ENCODE data around the gene SULT6B1.

SULT6B1 gene

DNA sequence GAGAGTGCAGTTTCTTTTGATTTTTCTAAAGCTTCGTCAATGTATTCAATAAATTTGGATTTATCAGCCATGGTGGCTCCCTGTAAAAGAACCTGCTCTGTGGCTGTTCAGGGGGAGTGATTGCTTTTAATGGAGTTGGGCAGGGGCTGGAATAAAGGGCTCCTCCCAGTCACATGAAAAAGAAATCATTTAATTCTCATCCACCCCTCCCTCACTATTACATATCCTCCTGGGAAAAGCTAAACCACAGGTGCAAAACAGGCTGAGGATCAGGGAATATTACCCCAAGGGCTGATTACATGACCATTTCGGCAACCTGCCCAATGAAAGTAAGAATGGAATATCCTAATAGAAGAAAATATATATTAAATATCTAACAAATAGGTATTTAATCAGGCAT lies at the start of gene SULT6B1:
SULT6B1 (minus strand) TSS at position 101 of the 400 bp plus-strand sequence; CDS start at position 71, 30 bp downstream.
- Histone ChIP-seq H3K9me3 (ENCODE audit: severe bottlenecking) (no peaks in the 10 kb centered on the region), H3K36me3 (ENCODE audit: low read depth) (no peaks in the 10 kb centered on the region), H3K4me3 (ENCODE audit: severe bottlenecking) (no peak within 1 kb of the TSS), H3K4me1 (ENCODE audit: insufficient read depth, poor library complexity, severe bottlenecking) (peaks cover 10% of the 10 kb centered on the region), H3K27ac (ENCODE audit: poor library complexity, severe bottlenecking) (no peak within 1 kb of the TSS), H3K27me3 (ENCODE audit: insufficient read depth, poor library complexity, severe bottlenecking) (no peaks in the 10 kb centered on the region)
- TF ChIP-seq CTCF (IDR thresholded peaks at IDR 0.05; ENCODE audit: poor library complexity, severe bottlenecking), result no peak
- ATAC-seq (ENCODE audit: low read depth) (no peak), DNase-seq (ENCODE audit: low spot score) (no peak)

DNA sequence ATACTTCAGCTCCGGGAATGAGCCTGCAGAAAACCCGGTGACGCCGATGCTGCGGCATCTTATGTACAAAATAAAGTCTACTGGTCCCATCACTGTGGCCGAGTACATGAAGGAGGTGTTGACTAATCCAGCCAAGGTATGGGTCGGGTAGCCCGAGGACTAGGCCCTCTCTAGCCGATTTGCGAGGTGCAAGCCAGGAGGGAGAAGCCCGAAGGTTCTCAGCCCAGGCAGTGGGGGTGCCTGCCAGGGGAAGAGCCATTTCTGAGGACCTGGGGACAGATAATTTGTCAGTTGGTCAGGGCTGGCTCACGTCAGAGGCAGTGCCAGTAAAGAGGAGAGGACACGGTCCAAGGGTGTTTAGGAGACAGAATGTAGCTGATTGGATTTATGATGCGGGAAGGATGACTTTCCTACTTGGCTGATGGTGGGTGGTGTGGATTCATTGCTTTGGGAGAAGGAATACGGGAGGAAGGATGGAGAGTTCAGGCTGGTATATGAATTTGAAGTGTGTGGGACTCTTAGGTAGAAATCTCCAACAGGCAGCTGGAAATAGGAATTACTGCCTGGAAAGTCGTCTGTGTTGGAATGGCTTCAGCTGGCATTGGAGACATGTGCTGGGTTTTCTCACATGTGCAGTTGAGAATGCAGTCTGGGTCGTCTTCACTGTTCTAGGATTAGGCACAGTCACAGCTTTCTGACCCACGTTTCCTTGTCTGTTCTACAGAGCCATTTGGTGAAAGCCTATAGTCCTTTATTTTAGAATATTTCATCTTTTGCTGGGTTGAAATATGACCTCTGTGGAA lies 43.9 kb upstream of the SULT6B1 start:
- peak; percentile 25; the same call in 2 of the 3 replicates for ATAC-seq (ENCODE audit: low read depth)
- peaks cover 11% of the 10 kb centered on the region for H3K4me1 ChIP-seq (ENCODE audit: insufficient read depth, poor library complexity, severe bottlenecking)

GRCh38 chr2:37231241-37232130 lies 43.0 kb upstream of the SULT6B1 start, which contains the start of the genes CEBPZ and NDUFAF7:
Gene CEBPZ (minus strand): TSS chr2:37231596. CDS start chr2:37231567, 29 bp downstream.
Gene NDUFAF7 (plus strand): TSS chr2:37231658. CDS start chr2:37231706, 48 bp downstream.
- peak; percentile 95 for ATAC-seq (ENCODE audit: low read depth)
- no peak for TF ChIP-seq CTCF (IDR thresholded peaks at IDR 0.05; ENCODE audit: poor library complexity, severe bottlenecking)
- H3K4me1 ChIP-seq (ENCODE audit: insufficient read depth, poor library complexity, severe bottlenecking), result peaks cover 11% of the 10 kb centered on the region
- no peaks in the 10 kb centered on the region for H3K27me3 ChIP-seq (ENCODE audit: insufficient read depth, poor library complexity, severe bottlenecking)
- peaks cover 56% of the 10 kb centered on the region for H3K36me3 ChIP-seq (ENCODE audit: low read depth)
- H3K4me3 ChIP-seq (ENCODE audit: severe bottlenecking), result peak within 1 kb of the TSS; percentile 77
- peak within 1 kb of the TSS; percentile 66 for H3K27ac ChIP-seq (ENCODE audit: poor library complexity, severe bottlenecking)
- DNase-seq (ENCODE audit: low spot score), result peak; percentile 84
- H3K9me3 ChIP-seq (ENCODE audit: severe bottlenecking), result no peaks in the 10 kb centered on the region

More for the DNA sequence above, 43.9 kb upstream of the SULT6B1 start:
- H3K4me3 ChIP-seq (ENCODE audit: severe bottlenecking), result peak overlapping the region; percentile 77
- no peak for DNase-seq (ENCODE audit: low spot score)
- H3K27me3 ChIP-seq (ENCODE audit: insufficient read depth, poor library complexity, severe bottlenecking), result no peaks in the 10 kb centered on the region
- H3K36me3 ChIP-seq (ENCODE audit: low read depth), result peaks cover 54% of the 10 kb centered on the region
- no peak for TF ChIP-seq CTCF (IDR thresholded peaks at IDR 0.05; ENCODE audit: poor library complexity, severe bottlenecking)
- peak overlapping the region; percentile 66 for H3K27ac ChIP-seq (ENCODE audit: poor library complexity, severe bottlenecking)
- H3K9me3 ChIP-seq (ENCODE audit: severe bottlenecking), result no peaks in the 10 kb centered on the region

GRCh38 chr2:37230581-37230980 lies 42.1 kb upstream of the SULT6B1 start:
- ATAC-seq (ENCODE audit: low read depth) (peak; percentile 8; the same call in 1 of the 3 replicates), DNase-seq (ENCODE audit: low spot score) (no peak)
- peaks cover 11% of the 10 kb centered on the region for H3K4me1 ChIP-seq (ENCODE audit: insufficient read depth, poor library complexity, severe bottlenecking)
- peak overlapping the region; percentile 77 for H3K4me3 ChIP-seq (ENCODE audit: severe bottlenecking)
- TF ChIP-seq CTCF (IDR thresholded peaks at IDR 0.05; ENCODE audit: poor library complexity, severe bottlenecking), result no peak
- peaks cover 57% of the 10 kb centered on the region for H3K36me3 ChIP-seq (ENCODE audit: low read depth)
- peak overlapping the region; percentile 66 for H3K27ac ChIP-seq (ENCODE audit: poor library complexity, severe bottlenecking)
- no peaks in the 10 kb centered on the region for H3K27me3 ChIP-seq (ENCODE audit: insufficient read depth, poor library complexity, severe bottlenecking)
- H3K9me3 ChIP-seq (ENCODE audit: severe bottlenecking), result no peaks in the 10 kb centered on the region

Measured in RWPE2 (cell line).